Endometrial microvascular endothelial cells (primary cell): ENCODE measurements around the gene UCN3. TPM values are rescaled to one million over a fixed set of nuclear protein-coding genes. Genes with fewer than 3 reads are reported as not detected.

Experiments used
- in situ Hi-C: cut with HindIII; loops from 2 replicates; pipeline ENCODE4 v1.10.0; 2017; ENCODE audit warnings: low sequenced_read_pairs, low pct_unique_long_range_greater_than_20kb; ENCODE audit errors: inconsistent ontology term
- total RNA-seq: library from RNA; depleted of rRNA; stranded (reverse); fragments of >200 nt; gene quantifications from one replicate; pipeline ENCODE4 v1.2.3, GENCODE V29; 2015; ENCODE audit errors: inconsistent ontology term

The UCN3 gene, protein sequence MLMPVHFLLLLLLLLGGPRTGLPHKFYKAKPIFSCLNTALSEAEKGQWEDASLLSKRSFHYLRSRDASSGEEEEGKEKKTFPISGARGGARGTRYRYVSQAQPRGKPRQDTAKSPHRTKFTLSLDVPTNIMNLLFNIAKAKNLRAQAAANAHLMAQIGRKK
- not detected for total RNA-seq

DNA sequence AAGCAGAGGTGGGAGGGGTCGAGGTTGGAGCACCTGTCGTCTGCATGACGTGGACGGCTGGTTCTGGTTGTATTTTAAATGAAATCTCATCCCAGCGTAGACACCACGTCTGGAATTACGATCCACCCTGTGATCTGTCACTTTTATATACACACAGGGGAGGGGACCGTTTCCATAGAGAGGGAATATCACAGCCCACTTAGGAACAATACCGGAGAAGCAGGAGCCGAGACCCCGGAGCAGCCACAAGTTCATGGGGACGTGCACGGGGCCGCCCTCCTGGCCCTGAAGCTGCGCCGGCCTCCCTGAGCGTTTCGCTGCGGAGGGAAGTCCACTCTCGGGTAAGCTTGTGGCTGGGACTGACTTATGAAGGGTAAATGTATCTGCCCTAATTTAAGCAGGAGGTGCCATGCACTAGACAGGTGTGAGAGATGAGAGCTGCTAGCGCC is at the start of gene UCN3:
Gene UCN3 (plus strand): TSS at position 77 of the 449 bp plus-strand sequence. CDS start 8,755 bp downstream, outside the sequence.
- in situ Hi-C loops = no loop called here

DNA sequence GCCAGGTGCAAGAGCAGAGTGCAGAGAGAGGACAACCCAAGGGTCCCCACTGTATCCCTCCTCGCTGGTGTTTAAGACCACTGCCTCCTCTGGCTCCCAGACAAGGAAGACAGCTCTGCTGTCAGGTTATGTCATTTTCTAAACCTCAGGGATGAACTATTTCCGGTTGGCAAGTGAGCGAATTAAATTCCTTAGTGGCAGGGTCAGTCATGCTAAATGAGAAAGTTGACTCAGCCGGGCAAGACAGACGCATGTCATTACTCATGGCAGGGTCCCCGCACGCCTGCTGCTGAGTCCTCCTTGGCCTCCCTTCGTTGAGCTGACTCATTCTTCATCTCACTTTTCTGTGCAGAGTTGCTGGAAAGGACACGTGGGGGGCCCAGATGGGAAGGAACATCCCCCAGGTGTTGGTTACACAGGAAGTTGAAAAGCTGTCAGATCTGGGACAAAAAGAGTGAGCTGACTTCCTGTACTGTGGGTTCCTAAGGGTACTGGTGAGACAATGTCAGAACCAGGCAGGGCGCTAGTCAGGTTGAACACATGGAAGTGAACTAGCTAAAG is 47.1 kb upstream of the UCN3 start:
- in situ Hi-C loops = no loop called here

DNA sequence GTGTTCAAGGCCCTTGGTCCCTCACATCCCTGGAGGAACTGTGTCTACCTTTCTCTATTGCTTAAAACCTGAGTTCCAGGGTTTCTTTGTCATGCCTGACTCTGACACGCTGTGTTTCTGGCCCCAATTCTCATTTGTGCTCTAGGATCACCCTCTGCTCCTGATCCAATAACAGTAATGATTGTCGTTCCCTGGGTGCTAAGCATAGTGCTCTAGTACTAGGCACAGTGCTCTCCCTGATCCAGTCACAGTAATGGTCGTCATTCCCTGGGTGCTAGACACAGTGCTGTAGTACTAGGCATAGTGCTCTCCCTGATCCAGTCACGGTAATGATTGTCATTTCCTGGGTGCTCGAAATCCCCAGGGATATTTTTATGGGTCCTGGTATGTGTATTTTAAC is 46.6 kb upstream of the UCN3 start:
- in situ Hi-C loops = no loop called here

DNA sequence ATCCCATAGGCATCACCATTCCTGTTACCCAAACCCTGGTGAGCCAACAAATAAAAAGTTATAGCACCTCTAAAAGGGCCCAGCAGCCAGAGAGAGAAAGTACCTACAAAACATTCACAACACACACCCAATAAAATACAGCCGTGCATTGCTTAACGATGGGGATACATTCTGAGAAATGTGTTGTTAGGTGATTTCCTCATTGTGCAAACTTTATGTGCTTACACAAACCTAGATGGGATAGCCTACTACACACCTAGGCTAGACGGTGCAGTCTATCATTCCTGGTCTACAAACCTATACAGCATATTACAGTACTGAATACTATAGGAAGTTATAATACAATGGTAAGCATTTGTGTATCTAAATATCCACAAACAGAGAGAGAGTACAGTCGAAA is 44.9 kb upstream of the UCN3 start:
- in situ Hi-C loops = no loop called here

DNA sequence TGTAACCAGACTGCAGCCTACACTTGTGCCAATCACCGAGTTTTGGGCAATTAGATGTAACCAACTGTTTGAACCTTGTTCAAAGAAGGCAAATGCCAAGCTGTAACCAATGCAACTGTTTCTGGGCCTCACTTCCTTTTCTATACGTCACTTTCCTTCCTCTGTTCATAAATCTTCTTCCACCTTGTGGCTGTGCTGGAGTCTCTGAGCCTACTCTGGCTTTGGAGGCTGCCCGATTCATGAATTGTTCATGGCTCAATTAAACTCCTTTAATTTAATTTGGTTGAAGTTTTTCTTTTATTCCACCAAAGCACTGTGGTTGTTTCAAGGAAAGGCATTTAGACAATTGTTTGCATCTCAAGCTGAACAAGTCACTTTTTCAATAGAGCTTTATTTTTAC is 43.5 kb upstream of the UCN3 start:
- in situ Hi-C loops = no loop called here

DNA sequence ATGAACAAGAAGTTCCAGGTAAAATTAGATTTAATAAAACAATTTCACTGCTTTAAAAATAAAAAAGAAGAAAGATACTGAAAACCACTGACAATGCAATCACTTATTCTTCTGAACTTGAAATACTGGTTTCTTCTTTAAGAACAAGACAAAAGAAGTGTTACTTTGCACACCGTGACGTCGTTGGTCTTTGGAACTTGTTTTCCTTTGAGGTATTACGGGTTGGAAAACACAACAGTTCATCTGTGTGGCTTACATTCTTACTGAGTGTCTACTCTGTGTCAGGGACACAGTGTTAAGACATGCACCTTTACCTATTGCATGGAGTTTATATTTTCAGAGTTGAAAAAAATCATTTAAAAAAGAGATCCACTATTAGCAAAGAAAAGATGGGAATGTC is 41.3 kb upstream of the UCN3 start:
- in situ Hi-C loops = no loop called here

DNA sequence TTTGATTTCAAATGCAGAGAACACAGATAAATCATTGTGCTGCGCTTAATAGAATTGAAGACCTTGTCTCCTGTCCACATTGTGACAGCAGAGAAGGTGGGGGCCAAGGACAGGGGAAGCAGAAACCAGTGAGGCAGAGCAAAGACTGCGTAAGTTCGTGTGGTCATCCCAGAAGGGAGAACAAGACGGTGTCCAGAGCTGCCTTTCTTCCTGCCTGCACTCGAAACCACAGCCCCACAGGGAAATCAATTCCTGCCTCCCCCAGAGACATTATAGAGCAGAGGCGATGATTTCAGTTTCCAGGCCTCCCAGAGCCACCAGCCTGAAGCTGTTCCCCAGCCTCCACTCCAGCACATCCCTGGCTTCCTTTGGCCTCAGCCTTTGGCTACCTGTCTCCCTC is 39.7 kb upstream of the UCN3 start:
- in situ Hi-C loops = no loop called here

DNA sequence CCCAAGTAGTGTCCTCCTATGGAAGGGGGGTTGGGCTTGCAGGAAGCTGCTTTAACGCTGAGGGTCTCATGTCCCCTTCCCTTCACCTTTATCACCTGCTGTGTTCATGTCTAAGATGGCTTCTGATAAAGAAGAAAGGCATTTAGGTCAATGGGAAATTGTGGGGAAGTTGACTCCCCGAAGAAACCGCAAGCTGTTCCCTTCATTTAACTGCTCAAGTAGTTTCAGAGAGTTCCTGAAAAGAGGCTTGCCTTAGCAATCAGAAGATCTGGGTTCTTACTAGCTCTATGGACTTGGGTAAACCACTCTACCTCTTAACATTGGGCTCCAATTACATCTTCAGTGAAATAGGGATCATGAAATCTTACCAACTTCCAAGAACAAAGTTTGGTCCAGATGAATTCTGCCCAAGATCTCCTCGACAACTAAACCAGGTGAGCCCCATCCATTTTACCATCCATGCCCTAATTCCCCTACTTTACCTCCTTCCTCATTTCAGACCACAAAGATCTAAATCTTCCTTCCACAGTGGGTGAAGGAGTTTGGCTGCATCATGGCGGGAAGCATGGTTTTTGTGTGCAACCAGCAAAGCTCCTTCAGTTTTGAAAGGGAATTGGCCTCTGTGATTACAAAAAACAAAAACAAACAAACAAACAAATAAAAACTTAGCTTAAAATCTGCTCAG is 30.4 kb upstream of the UCN3 start:
- in situ Hi-C loops = no loop called here

DNA sequence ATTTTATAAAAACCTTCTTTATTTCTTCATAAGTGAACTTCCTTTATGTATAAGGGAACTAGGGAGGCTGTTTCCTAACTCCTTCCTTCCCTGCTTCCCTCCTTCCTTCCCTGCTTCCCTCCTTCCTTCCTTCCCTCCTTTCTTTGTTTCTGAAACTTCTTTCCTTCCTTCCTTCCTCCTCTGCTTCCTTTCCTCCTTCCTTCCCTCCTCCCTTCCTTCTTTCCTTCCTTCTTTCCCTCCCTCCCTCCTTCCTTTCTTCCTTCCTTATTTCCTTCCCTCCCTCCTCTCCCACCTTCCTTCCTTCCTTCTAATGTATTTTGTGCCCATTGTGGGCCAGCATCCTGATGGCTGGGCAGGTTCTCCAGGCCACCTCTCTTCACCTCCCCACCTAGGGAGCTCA is 26.8 kb upstream of the UCN3 start:
- in situ Hi-C loops = no loop called here

DNA sequence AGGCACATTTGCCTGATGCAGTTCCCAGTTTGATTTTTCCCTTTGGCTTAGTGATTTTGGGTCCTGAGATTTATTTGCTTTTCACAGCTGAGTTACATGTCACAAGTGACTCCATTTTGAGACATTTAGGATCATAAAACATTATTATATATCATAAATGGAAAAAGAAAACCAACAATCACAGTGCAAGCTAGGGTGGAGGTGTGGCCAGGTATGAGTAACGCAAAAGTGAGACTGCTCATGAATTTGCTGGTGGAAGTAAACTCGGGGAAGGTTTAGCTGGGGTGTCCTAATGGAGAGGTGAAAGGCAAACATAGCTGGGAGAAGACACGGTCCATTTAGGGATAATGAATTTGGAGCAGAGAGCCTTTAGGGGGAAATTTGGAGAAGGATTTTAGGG is 21.7 kb upstream of the UCN3 start:
- in situ Hi-C loops = no loop called here

DNA sequence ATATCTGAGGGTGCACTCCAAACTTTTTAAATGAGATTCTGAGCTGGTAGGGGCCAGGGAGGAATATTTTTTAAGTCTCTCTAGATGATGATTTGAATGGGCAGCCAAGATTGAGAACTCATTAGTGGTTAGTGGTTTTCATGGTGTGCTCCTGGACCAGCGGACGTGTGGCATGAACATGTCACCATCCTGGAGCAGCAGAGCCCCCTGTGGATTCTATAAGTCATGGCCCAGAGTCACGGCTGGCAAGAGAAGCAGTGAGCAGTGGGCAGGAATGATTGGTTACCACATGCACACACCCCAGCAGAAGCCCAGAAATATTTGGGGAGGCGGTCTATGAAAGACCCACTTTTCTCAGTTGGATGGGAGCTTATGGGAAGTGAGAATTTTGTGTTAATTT is 21.2 kb upstream of the UCN3 start:
- in situ Hi-C loops = no loop called here

DNA sequence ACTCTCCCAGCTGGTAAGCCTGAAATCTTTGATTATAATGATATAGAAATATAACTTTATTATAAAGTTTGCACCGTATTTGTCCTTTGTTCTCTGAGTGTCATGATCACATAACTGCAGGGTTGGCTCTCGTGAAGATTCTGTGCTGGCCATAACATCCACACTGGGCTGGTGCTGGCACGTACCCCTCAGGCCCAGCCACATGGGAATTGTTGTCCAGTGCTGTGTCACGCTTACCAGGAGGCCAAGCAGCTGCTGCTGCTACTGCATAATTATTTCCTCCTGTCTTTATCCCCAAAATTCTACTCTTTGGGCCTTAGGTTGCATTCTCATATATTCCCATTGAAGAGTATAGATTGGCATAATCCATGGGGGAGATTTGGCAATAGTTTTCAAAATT is 20.8 kb upstream of the UCN3 start:
- in situ Hi-C loops = no loop called here

DNA sequence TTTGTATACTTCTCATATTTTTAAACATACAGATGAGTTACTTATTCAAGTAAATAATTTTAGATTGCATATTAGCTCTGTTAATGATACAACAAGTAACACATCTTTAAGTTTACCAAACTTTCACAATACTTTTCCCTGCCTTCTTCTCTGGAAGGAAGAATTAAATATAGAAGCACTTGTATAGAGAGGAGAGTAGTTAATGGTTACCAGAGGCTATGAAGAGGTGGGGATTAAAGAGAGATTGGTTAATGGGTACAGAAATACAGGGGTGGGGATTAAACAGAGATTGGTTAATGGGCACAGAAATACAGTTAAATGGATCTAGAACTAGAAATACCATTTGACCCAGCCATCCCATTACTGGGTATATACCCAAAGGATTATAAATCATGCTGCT is 20.0 kb upstream of the UCN3 start:
- in situ Hi-C loops = no loop called here

DNA sequence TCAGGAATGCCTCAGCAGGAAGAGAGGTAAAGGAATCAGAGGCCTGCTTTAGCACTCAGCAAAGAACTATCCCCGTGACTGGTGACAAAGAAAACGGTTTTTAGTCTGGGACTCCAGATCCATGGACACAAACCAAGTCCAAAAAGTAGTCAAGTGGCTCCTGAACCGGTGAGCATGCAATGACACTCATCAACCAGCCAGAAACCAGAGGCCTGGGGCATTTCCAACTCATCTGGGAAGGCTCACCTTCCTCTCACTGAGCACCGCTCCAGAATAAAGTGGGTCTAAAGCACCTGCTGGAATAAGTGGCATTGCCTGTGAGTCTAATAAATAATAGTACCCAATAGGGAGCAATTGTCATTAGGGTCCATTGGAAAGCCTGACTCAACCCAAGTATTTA is 17.9 kb upstream of the UCN3 start:
- in situ Hi-C loops = no loop called here

DNA sequence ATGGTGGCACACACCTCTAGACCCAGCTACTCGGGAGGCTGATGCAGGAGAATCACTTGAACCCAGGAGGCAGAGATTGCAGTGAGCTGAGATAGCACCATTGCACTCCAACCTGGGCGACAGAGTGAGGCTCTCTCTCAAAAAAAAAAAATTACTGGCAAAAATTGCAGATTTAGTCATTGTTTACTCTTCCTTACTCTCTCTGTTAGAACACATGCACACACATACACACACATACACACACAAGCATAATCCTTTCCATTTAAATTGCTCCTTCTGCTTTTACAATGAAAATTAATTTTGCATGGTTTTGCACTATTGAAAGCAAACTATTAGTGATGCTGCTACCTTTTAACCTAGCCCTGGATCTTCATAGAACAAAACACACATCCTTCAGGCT is 15.4 kb upstream of the UCN3 start:
- in situ Hi-C loops = no loop called here

DNA sequence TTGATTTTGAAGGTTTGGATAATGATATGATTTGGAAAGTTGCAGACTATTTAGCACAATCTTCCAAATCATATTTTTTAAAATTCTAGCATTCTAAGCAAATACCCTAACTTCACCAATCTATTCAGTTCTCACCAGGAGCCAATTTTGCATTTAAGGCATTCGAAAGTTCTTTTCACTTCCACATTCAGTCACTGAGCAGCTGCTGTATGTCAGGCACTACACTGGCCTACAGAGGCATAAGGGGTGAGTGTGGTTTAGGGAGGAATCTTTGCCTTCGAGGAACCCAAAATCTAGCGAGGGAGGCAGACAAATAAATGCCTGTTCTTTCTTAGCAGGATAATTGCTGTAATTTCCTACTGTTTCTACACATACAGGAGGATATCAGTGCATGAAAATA is 10.7 kb upstream of the UCN3 start:
- in situ Hi-C loops = no loop called here

DNA sequence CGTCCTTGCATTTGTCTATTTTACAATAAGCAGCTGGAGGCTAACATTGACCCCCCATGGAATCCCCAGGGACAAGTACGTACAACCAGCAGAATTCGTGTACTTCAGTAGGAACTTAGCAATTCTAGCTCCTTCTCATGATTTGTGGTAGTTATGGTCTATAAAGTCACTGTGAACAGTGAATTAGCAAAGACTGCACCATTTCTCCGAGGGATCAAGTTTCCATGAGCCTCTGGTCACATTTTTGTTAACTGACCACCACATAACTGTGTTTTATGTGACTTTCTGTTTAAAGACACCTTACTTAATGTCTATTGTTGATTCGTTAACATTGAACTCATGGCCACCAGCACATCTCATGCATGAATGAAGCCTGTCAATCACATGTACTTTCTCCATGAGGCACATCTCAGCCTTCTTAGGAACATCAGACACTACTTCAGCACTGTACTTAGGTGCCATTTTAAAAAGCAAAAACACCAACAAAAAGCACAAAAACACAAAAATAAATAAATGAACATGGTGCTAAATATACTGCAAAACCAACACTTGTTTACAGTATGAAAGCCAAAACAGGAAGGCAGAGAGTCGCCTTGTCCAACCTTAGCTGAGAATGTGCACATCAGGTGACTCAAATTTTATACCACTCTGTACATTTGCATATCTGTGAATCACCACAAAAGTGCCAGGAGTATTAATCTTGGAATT is 9.0 kb upstream of the UCN3 start:
- in situ Hi-C loops = no loop called here

DNA sequence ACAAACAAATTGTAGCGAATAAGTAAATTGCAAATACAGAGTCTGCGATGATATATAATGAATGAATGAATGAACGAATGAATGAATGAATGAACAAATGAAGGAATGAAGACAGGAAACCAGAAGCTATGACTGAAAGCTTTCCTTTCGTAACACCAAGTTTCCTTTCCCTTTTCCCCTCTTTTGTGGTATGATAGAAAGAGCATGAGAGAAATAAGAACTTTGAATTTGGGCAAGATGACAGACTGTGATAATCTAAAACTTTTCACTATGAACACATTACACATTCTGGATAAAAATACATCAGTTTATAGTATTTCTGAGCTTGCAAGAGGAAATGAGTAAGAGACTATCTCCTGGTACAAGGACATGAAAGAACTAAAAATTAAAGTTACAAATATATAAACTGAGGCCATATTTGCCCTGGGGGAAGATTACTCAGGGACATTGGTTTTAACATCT is 8.4 kb upstream of the UCN3 start:
- in situ Hi-C loops = no loop called here

DNA sequence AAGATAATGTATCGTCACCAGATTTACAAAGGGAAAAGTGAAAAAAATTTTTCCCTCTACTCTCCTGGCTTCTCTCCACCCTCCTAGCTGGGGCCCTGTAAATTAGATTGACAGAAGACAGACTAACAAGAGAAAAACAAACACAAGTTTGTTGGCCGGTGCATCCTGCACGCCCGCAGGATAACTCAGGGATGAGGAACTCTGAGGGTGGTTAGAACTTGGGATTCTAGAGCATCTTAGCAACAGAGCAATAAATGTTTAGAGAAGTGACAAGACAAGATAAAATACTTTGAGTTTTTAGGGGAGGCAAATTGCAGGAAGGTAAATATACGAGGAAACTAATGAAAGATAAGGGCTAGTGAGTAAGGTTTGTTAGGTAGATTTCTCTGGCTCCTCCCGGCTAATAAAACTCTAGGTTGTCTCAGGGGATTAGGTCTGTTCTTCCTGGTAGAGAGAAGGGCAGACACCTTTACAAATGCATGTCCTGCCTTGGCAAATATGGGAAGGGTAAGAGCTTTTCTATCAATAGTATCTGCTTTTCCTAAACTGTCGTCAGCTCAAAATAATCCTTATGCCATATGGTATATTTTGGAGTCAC is 4.3 kb upstream of the UCN3 start:
- in situ Hi-C loops = no loop called here

DNA sequence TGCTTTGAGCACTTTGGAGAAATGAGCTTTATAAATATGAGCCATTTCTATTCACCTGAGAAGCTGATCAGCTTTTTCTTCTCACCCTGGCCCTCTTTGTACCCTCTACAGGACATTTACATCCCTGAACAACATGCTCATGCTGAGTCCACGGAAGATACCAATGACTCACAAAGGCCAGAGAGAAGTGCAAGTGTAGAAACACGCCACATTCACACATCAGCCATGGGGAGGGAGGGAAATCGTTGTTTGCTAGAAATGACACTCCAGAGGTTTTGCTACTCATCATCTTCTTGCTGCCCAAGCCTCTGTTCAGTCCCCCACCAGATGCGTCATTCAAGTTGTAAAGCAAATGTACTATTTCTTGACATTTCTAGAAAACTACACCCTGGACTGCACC is 2.8 kb upstream of the UCN3 start:
- in situ Hi-C loops = no loop called here
